H1 (cell line): ENCODE data around the gene GAPT. TPM values are rescaled to one million over a fixed set of nuclear protein-coding genes. Genes with fewer than 3 reads are reported as not detected.

Experiments
- CTCF ChIA-PET: fragments of 300-600 bp; sonication (Branson Sonifier 250); formaldehyde crosslinking; loops from one replicate; lab custom pipeline; 2021; ENCODE audit not compliant: partially characterized antibody; lab: Charles Lee
- POLR2A ChIA-PET: fragments of 300-600 bp; sonication (Branson Sonifier 250); formaldehyde crosslinking; loops from one replicate; lab custom pipeline; 2021; ENCODE audit warnings: inconsistent platforms; ENCODE audit not compliant: partially characterized antibody; lab: Charles Lee
- DNase-seq, 2 experiments: peaks; one replicate each; pipeline versions ENCODE4 v3.0.0 to v3.0.0-alpha.2; 2010 to 2022; ENCODE audit warnings: low spot score in 2 of 2, low read depth in 1 of 2, mixed read lengths in 1 of 2
- FAIRE-seq: peaks from 2 replicates; lab custom pipeline; 2011; peaks lifted over from hg19 to GRCh38; lab: Jason Lieb, UNC
- H2AFZ ChIP-seq: 2 replicates; pipeline ENCODE4 v1.8.1; 2012; ENCODE audit warnings: low read length, inconsistent platforms
- H2AK5ac ChIP-seq: 2 replicates; pipeline ENCODE4 v1.6.1; 2013; ENCODE audit warnings: low read depth, low read length
- H2BK120ac ChIP-seq: replicated peaks from 2 replicates; pipeline ENCODE3; 2013; ENCODE audit warnings: low read depth, low read length, inconsistent platforms
- H2BK12ac ChIP-seq: 2 replicates; pipeline ENCODE4 v1.6.1; 2013; ENCODE audit warnings: low read depth, low read length
- H2BK15ac ChIP-seq: 2 replicates; pipeline ENCODE4 v1.6.1; 2013; ENCODE audit warnings: low read length
- H2BK20ac ChIP-seq: 2 replicates; pipeline ENCODE4 v1.6.1; 2013; ENCODE audit warnings: low read length
- H2BK5ac ChIP-seq: 2 replicates; pipeline ENCODE4 v1.6.1; 2013; ENCODE audit warnings: low read depth, low read length
- H3K14ac ChIP-seq: 2 replicates; pipeline ENCODE4 v1.6.1; 2013; ENCODE audit warnings: inconsistent platforms; ENCODE audit not compliant: insufficient read length
- H3K18ac ChIP-seq: 2 replicates; pipeline ENCODE4 v1.6.1; 2013; ENCODE audit warnings: low read length; ENCODE audit errors: extremely low read depth
- H3K23ac ChIP-seq: 2 replicates; pipeline ENCODE4 v1.6.1; 2013; ENCODE audit warnings: inconsistent platforms; ENCODE audit not compliant: insufficient read length
- H3K23me2 ChIP-seq: 2 replicates; pipeline ENCODE4 v1.6.1; 2013; ENCODE audit warnings: low read depth, low read length
- H3K27ac ChIP-seq: 2 replicates; pipeline ENCODE4 v1.6.1; 2011; ENCODE audit warnings: low read depth, low read length, inconsistent platforms
- H3K27me3 ChIP-seq, 4 experiments: replicated peaks in 1 of 4; 1 replicate in 1 of 4; 2 replicates in 3 of 4; pipeline versions ENCODE4 v1.6.1 to v1.8.1; 2011 to 2013; ENCODE audit warnings: low read length in 3 of 4, mild to moderate bottlenecking in 3 of 4, inconsistent platforms in 2 of 4, mixed read lengths in 2 of 4, moderate library complexity in 1 of 4; ENCODE audit not compliant: control insufficient read depth in 3 of 4, insufficient read depth in 3 of 4; ENCODE audit errors: extremely low read depth in 1 of 4
- H3K36me3 ChIP-seq, 4 experiments: 2 replicates each; pipeline versions ENCODE4 v1.6.1 to v1.8.1; 2011 to 2013; ENCODE audit warnings: mild to moderate bottlenecking in 4 of 4, low read length in 3 of 4, moderate library complexity in 2 of 4, control low read depth in 1 of 4, inconsistent platforms in 1 of 4; ENCODE audit not compliant: insufficient read depth in 4 of 4, control insufficient read depth in 2 of 4
- H3K4ac ChIP-seq: replicated peaks from 2 replicates; pipeline ENCODE3; 2013; ENCODE audit warnings: low read length, low read depth, mixed read lengths, inconsistent platforms; ENCODE audit not compliant: insufficient read length
- H3K4me1 ChIP-seq, 4 experiments: replicated peaks in 1 of 4; 1 replicate in 1 of 4; 2 replicates in 3 of 4; pipeline versions ENCODE4 v1.6.1 to v1.8.1; 2011 to 2013; ENCODE audit warnings: low read length in 3 of 4, inconsistent platforms in 2 of 4, mixed read lengths in 1 of 4; ENCODE audit not compliant: insufficient read depth in 4 of 4, control insufficient read depth in 3 of 4
- H3K4me2 ChIP-seq, 2 experiments: 2 replicates each; pipeline versions ENCODE4 v1.6.1 to v1.8.1; 2011 to 2013; ENCODE audit warnings: low read depth in 2 of 2, low read length in 2 of 2, control low read depth in 1 of 2, inconsistent platforms in 1 of 2, mild to moderate bottlenecking in 1 of 2; ENCODE audit not compliant: insufficient read depth in 1 of 2
- H3K4me3 ChIP-seq, 4 experiments: fragments of 200-600, 300-600 bp in 1 of 4; sonication (generic), shearing (Covaris generic), sonication (Bioruptor Twin) in 1 of 4; 2 replicates each; pipeline versions ENCODE4 v1.5.1 to v1.8.1; 2011 to 2016; ENCODE audit warnings: low read length in 4 of 4, low read depth in 3 of 4, control low read depth in 2 of 4, inconsistent platforms in 2 of 4, mild to moderate bottlenecking in 2 of 4, mixed read lengths in 1 of 4, moderate library complexity in 1 of 4; ENCODE audit not compliant: insufficient read depth in 2 of 4; ENCODE audit errors: extremely low read depth in 1 of 4
- H3K56ac ChIP-seq: replicated peaks from 2 replicates; pipeline ENCODE3; 2013; ENCODE audit warnings: low read depth, mild to moderate bottlenecking, mixed read lengths, low read length, inconsistent platforms; ENCODE audit not compliant: insufficient read length
- H3K79me1 ChIP-seq: 2 replicates; pipeline ENCODE4 v1.6.1; 2013; ENCODE audit warnings: low read depth, low read length, control low read depth
- H3K79me2 ChIP-seq, 2 experiments: 2 replicates each; pipeline versions ENCODE4 v1.6.1 to v1.8.1; 2012 to 2013; ENCODE audit warnings: low read length in 2 of 2, mild to moderate bottlenecking in 2 of 2, inconsistent platforms in 1 of 2; ENCODE audit not compliant: insufficient read depth in 2 of 2, control insufficient read depth in 1 of 2
- H3K9ac ChIP-seq, 4 experiments: replicated peaks in 1 of 4; 1 replicate in 1 of 4; 2 replicates in 3 of 4; pipeline versions ENCODE4 v1.6.1 to v1.8.1; 2011 to 2013; ENCODE audit warnings: low read depth in 3 of 4, low read length in 3 of 4, control low read depth in 2 of 4, mild to moderate bottlenecking in 2 of 4, moderate library complexity in 2 of 4, inconsistent platforms in 1 of 4; ENCODE audit errors: extremely low read depth in 1 of 4
- H3K9me3 ChIP-seq, 2 experiments: 2 replicates each; pipeline versions ENCODE4 v1.6.1 to v1.8.1; 2012 to 2013; ENCODE audit warnings: mild to moderate bottlenecking in 2 of 2, moderate library complexity in 2 of 2, control low read depth in 1 of 2, inconsistent platforms in 1 of 2, low read depth in 1 of 2, low read length in 1 of 2, mixed read lengths in 1 of 2; ENCODE audit not compliant: insufficient read depth in 2 of 2
- H4K20me1 ChIP-seq, 2 experiments: replicated peaks in 1 of 2; 2 replicates each; pipeline versions ENCODE3 to v1.8.1; 2011 to 2013; ENCODE audit warnings: inconsistent platforms in 2 of 2, low read length in 2 of 2, mild to moderate bottlenecking in 1 of 2; ENCODE audit not compliant: insufficient read depth in 2 of 2, control insufficient read depth in 1 of 2
- H4K5ac ChIP-seq: 2 replicates; pipeline ENCODE4 v1.6.1; 2013; ENCODE audit warnings: low read length, low read depth, mixed read lengths, inconsistent platforms; ENCODE audit not compliant: insufficient read length
- H4K8ac ChIP-seq: 2 replicates; pipeline ENCODE4 v1.8.0; 2013; ENCODE audit warnings: mild to moderate bottlenecking, moderate library complexity, low read length, inconsistent platforms; ENCODE audit not compliant: insufficient read depth; ENCODE audit errors: extremely low read depth
- H4K91ac ChIP-seq: replicated peaks from 2 replicates; pipeline ENCODE3; 2013; ENCODE audit warnings: low read length, mixed read lengths, inconsistent platforms; ENCODE audit not compliant: insufficient read length
- BCL11A ChIP-seq, 2 experiments: IDR thresholded peaks; one replicate each; pipeline ENCODE4 v1.6.1; 2011; ENCODE audit warnings: low read depth in 2 of 2, low read length in 2 of 2, mild to moderate bottlenecking in 2 of 2
- CBX5 ChIP-seq: fragments of 300-800, 300-1000 bp; sonication (generic); IDR thresholded peaks from 2 replicates; pipeline ENCODE4 v1.7.1; 2016; ENCODE audit warnings: antibody characterized with exemption, low read length, low read depth
- CEBPB ChIP-seq: IDR thresholded peaks from 2 replicates; pipeline ENCODE4 v1.6.1; 2012; ENCODE audit warnings: low read depth, low read length
- HDAC6 ChIP-seq: IDR thresholded peaks from one replicate; pipeline ENCODE4 v1.7.1; 2012; ENCODE audit warnings: low read depth, mild to moderate bottlenecking, inconsistent platforms, low read length, moderate library complexity
- KDM1A ChIP-seq: fragments of 200-600, 300-600 bp; sonication (generic); IDR thresholded peaks from 2 replicates; pipeline ENCODE4 v1.7.1; 2016; ENCODE audit warnings: mild to moderate bottlenecking, low read length, borderline replicate concordance
- KDM5A ChIP-seq: fragments of 200-600 bp; IDR thresholded peaks from 2 replicates; pipeline ENCODE4 v1.7.1; 2012; ENCODE audit warnings: mild to moderate bottlenecking, low read length, inconsistent platforms, mixed read lengths
- RFX5 ChIP-seq: IDR thresholded peaks from 2 replicates; pipeline ENCODE4 v1.6.1; 2011; ENCODE audit warnings: low read depth, low read length, improper control_type of control experiment, borderline replicate concordance
- TAF1 ChIP-seq: IDR thresholded peaks from 2 replicates; pipeline ENCODE4 v1.6.1; 2011; ENCODE audit warnings: mild to moderate bottlenecking, low read depth, low read length
- polyA plus RNA-seq, 7 experiments: library from polyadenylated mRNA; depleted of rRNA in 3 of 7; stranded (reverse) in 5 of 7; unstranded in 2 of 7; fragments of >200 nt in 5 of 7; fragments of 200-250 nt in 2 of 7; gene quantifications; 1 replicate in 5 of 7; 2 replicates in 1 of 7; 4 replicates in 1 of 7; pipeline versions ENCODE4 v1.2.1 to v1.2.3, GENCODE V29; 2011 to 2013; ENCODE audit warnings: missing spikeins in 2 of 7, mixed read lengths in 2 of 7
- total RNA-seq: library from RNA; stranded (reverse); fragmentation: NEBNext Ultra II Directional; extraction: Animal tissue kit (Norgen Biotek cat#: 25700); gene quantifications from 2 replicates; pipeline ENCODE4 v1.2.1, GENCODE V29; 2021

Gene GAPT
- total and polyA plus RNA-seq, 2 of the 8 experiments (the other 6 are each of a cell fraction or from before 2014, with no cell fraction given), result not detected

DNA sequence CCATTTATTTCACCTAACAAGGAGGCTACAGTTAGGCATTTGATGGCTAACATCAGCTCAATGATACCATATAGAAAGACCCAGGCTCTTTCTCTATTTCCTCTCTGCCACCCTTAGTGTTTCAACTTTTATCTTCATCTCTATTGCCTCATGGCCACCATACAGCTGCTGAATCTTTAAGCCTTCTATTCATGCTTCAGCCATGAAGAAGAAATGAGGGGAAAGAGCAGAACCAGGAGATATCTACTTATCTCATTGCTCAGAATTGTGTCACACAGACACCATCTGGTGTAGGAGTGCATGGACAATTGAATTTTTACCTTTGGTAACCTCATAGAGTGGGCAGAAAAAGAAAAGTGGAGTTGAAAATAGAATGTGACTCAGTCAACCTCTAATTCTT lies 6.7 kb downstream of the GAPT start:
- no peak overlapping the region for H3K23ac ChIP-seq
- ChIA-PET POLR2A (no interaction called here), CTCF (interaction anchor here (0.7 to 10.1 kb wide), 35 partner anchors 10 to 1083 kb away, joined by 3 to 201 read pairs (median 5); no protein-coding TSS in a partner anchor)
- no peak overlapping the region for H4K5ac ChIP-seq
- no peak overlapping the region for H4K91ac ChIP-seq
- DNase-seq, result no peak
- no peaks in the 10 kb centered on the region for H3K9me3 ChIP-seq
- H2BK20ac ChIP-seq, result no peak overlapping the region
- H3K4me2 ChIP-seq, result no peak overlapping the region
- H3K4ac ChIP-seq, result no peak overlapping the region
- no peak overlapping the region for H2BK12ac ChIP-seq
- no peak overlapping the region for H3K27ac ChIP-seq
- no peak overlapping the region for H3K14ac ChIP-seq
- no peaks in the 10 kb centered on the region for H3K4me1 ChIP-seq
- no peak for TF ChIP-seq KDM1A
- TF ChIP-seq HDAC6, result no peak
- TF ChIP-seq CEBPB, result no peak
- TF ChIP-seq KDM5A, result no peak
- no peak for TF ChIP-seq BCL11A (IDR thresholded peaks at IDR 0.05; ENCODE audit: low read depth in 2 of 2, low read length in 2 of 2)
- TF ChIP-seq TAF1, result no peak
- no peak for TF ChIP-seq RFX5
- no peak for TF ChIP-seq CBX5
- no peaks in the 10 kb centered on the region for H3K79me2 ChIP-seq
- H3K9ac ChIP-seq, result no peak overlapping the region
- H3K18ac ChIP-seq, result no peak overlapping the region
- FAIRE-seq, result no peak
- H2BK5ac ChIP-seq, result no peak overlapping the region
- no peak overlapping the region for H2BK120ac ChIP-seq
- H3K79me1 ChIP-seq, result no peaks in the 10 kb centered on the region
- no peak overlapping the region for H2BK15ac ChIP-seq
- no peak overlapping the region for H4K8ac ChIP-seq
- no peaks in the 10 kb centered on the region for H3K23me2 ChIP-seq
- H3K36me3 ChIP-seq, result no peaks in the 10 kb centered on the region
- H2AFZ ChIP-seq, result no peak overlapping the region
- no peak overlapping the region for H2AK5ac ChIP-seq
- H4K20me1 ChIP-seq, result no peaks in the 10 kb centered on the region
- peaks cover 0 to 1% (median 0%) of the 10 kb centered on the region in 4 experiments; a peak in 1 of 7 replicates for H3K27me3 ChIP-seq
- no peak overlapping the region for H3K4me3 ChIP-seq
- H3K56ac ChIP-seq, result no peak overlapping the region
